NCI-H446 treated with DMSO at 0.1 percent for 48 hours (cell line): ENCODE results near the gene CMTR1.
"Not testable (repeated sequence)": the region's sequence is repeated elsewhere in the genome, so short reads cannot be mapped to it uniquely, and the experiment has no call there.

ENCODE experiments used
- DNase-seq: peaks from one replicate; lab custom pipeline; 2025; lab: John Stamatoyannopoulos, UW

The CMTR1 gene, protein sequence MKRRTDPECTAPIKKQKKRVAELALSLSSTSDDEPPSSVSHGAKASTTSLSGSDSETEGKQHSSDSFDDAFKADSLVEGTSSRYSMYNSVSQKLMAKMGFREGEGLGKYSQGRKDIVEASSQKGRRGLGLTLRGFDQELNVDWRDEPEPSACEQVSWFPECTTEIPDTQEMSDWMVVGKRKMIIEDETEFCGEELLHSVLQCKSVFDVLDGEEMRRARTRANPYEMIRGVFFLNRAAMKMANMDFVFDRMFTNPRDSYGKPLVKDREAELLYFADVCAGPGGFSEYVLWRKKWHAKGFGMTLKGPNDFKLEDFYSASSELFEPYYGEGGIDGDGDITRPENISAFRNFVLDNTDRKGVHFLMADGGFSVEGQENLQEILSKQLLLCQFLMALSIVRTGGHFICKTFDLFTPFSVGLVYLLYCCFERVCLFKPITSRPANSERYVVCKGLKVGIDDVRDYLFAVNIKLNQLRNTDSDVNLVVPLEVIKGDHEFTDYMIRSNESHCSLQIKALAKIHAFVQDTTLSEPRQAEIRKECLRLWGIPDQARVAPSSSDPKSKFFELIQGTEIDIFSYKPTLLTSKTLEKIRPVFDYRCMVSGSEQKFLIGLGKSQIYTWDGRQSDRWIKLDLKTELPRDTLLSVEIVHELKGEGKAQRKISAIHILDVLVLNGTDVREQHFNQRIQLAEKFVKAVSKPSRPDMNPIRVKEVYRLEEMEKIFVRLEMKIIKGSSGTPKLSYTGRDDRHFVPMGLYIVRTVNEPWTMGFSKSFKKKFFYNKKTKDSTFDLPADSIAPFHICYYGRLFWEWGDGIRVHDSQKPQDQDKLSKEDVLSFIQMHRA

DNA sequence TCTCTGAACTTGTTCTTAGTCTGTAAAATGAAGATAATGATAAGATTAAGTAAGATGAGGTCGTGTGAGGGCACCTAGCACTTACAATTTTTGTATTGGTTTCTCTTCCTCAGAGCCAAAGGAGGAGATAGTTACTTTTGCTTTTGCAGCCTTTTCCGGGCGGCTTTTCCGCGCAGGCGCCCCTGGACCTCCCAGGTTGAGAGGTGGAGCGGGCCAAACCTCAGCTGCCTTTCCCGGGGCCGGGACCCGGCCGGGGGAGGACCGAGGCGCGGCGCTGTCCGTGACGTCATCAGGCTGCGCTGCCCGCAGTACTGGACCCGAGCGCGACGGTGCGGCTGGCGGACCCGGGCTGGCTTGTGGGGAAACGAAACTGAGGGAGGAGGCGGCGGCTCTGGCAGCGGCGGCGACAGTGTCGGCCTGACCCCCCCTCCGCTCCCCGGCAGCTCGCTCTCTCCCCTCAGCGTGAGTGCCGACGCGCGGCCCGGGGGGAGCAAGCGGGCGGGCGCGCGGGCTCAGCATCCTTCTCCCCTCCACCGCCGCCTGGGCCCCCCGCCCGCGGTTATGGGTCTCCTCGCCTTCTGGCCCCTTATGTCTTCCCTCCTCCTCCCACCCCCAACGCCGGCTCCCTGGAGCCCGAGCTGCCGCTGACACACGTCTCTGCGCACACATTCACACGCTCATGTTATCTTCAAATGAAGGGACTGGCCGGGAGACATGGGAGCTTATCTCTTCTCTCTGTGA, at the start of gene CMTR1:
Gene CMTR1, plus strand, starts transcription at position 306 of the 741 bp plus-strand sequence. CDS start 2,409 bp downstream, outside the sequence.
- peak; percentile 75 for DNase-seq

DNA sequence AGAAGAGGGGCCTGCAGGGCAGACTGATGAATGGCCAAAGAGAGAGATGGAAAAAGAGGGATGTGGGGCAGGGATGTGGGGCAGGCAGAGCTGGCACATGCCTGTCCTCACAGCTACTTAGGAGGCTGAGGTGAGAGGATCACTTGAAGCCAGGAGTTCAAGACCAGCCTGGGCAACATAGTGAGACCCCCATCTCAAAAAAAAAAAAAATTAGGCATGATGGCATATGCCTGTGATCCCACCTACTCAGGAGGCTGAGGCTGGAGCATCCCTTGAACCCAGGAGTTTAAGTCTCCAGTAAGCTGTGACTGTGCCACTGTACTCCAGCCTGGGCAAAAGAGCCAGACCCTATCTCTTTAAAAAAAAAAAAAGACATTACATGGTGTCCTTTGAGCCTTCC, 44.4 kb upstream of the CMTR1 start:
- DNase-seq, result no peak

DNA sequence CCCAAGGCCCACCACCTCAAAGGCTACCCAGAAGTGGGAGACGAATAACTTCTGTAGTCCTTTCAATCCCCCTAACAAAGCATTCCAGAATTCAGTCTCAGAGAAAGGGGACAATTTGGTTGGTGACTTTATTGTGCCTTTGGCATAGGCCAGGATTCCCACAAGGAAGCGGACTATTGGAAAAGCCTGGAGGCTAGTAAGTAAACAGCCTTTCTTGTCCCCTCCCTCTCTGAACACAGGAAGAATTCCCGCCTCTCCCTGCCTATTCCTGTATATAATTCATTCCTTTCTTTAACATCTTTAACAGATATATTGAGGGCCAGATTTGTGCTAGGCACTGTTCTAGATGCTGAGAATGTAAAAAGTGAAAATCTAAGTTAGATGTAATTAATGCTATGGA, 43.2 kb upstream of the CMTR1 start:
- no peak for DNase-seq

DNA sequence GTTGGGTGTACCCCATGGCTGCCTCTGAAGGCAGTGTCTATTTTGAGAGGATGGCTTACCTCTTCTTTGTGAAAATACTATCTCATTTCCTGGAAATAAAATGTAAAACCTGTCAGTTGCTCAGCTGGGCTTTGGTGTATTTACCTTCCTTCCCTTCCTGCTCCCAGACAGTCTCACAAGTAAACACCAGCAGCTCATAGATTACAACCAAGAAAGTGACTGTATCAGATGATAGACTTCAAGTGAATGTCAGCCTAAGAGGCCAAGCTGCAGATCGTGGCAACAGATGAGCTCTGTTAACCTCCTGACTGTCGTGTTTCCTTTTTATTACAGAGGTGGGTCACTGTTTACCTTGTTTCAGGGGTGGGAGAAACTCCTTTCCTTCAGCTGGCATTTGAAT, 41.9 kb upstream of the CMTR1 start:
- no peak for DNase-seq

DNA sequence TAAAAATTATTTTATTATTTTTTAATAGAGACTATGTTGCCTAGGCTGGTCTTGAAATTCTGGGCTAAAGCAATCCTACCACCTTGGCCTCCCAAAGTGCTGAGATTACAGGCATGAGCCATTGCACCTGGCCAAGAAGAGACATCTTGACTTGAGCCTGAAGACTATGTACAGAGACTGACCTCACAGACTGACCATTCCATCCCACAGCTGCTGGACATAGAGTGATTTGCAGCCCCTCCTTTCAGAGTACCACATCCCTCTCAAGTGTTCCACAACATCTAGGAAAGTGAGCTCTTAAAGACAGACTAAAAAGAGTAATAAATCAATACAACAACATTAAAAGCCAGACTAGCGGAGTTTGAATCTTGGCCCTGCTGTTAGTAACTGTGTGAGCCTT, 40.2 kb upstream of the CMTR1 start:
- no peak for DNase-seq

DNA sequence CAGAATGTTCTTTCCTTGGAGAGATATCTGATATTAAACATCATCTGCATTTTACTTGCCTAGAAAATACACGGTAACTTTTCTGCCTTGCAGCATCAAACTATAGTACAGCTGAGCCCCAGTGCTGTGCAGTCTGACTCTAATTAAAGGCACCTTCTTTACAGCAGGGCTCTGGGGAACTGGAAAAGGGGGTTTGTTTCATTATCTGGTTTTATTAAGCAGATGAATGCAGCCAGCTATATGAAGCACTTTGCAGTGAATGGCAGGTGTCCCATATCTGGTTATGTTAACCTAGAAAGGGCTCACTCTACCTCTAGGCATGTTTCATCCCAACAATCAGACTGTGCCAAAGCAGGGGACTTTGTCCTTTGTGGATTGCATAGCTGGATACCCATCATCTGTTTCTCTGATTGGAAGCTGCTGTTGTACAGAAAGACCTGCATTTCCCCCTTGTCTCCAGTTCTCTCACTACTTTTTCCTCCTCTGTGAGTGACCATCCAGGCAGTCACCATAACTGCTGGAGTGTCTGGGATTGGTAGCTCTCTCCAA, 39.6 kb upstream of the CMTR1 start:
- no peak for DNase-seq

DNA sequence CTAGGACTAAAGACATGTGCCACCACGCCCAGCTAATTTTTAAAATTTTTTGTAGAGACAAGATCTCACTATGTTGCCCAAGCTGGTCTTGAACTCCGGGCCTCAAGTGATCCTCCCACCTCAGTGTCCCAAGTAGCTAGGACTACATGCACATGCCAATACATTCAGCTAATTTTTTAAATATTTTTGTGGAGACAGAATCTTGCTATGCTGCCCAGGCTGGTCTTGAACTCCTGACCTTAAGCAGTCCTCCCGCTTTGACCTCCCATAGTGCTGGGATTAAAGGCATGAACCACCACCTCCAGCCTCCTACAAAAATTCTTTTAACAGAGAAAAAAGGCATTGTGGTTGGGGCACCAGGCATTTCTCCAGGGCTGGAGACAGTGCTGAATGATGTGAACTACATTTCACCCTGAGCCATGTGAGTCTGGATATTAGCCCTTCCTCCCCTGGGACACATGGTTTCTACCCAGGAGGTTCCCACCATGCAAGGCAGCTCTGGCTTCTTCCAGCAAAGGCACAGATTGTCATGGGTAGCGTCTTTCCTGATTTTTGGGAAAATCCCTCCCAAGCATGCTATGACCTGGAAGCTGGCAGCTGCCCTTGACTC, 36.3 kb upstream of the CMTR1 start:
- DNase-seq, result no peak

DNA sequence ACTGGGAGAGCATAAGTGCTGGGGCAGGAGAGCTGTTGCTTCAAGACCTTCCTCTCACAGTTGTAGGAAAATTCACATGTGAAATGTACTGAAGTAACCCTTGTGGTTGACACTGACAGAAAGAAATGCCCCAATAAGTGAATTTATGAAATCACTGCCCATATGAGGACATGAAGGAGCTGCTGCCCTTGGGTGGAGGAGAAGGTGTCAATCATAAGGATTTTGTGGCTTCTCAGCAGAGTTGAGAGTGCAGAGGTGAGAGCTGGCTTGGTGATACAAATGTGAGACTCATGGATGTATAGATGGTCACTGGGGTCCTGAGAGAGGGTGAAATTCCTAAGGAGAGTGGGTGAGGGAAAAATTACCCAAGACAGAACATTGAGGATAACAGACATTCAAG, 33.9 kb upstream of the CMTR1 start:
- DNase-seq, result no peak

DNA sequence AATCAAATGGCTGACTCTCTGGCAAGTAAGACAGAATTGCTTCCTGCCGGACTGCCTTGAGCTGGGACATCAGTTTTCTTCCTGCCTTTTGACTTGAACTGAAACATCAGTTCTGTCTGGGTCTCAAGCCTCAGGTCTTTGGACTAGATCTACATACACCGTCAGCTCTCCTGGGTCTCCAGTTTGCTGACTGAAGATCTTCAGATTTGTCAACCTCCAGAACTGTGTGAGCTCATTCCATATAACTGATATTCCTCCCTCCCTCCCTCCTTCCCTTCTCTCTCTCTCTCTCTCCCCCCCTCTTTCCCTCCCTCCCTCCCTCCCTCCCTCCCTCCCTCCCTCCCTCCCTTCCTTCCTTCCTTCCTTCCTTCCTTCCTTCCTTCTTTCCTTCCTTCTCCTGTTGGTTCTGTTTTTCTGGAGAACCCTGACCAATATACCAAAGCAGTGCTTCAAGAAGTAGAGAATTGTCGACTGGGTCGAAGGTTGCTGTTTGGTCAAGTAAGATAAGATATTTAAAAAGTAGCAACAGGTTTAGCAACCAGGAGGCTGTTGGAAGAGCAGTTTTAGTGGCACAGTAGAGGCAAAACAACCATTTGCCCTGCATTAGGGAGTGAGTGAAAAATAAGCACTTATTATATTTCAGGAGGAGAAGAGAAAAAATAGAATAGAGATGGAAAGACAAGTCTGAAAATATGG, 33.1 kb upstream of the CMTR1 start:
- DNase-seq, result no peak

DNA sequence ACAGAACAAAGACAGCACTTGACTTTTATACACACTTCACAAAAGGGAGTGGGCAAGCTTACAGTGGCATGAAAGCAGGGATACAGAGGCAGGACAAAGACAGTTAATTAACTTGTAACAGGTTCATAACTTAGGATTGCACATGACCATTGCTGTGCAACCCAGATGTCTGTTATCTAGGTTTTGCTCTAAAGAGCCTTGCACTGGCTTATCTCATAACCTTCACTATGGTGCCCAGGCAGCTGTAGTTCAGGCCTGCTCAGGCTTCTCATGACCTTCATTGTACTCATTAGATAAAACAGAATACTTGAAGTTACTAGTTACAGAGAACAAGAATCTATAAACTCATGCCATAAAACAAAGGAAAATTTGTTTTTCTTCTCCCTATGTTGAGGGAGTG, 31.4 kb upstream of the CMTR1 start:
- DNase-seq, result not testable (repeated sequence)

DNA sequence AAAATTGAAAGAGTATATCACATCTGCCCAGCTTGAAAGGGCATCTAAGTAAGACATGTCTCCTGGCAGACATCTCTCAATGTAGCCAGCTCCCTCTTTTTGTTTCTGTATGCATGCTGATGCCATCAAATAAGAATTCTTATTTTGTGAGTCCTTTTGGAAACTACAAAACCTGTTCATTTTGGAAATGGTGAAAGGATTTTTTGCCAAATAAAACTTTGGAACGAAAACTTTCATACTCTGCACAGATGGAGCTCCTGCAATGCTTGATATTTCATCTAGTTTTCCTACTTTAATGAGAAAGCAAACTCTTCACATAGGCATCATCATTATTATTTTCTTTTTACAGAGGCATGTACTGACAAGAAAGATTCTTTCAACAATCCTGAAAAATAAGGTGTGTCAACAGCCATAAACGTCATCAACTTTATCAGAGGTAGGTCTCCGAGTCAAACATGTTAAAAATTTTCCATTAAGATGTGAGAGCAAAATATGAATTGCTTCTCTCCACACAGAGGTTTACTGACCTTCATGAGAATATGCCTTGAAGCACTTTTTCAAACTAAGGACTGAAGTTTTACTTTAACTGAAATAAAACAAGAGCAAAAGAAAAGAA, 26.2 kb upstream of the CMTR1 start:
- DNase-seq, result peak; percentile 64

DNA sequence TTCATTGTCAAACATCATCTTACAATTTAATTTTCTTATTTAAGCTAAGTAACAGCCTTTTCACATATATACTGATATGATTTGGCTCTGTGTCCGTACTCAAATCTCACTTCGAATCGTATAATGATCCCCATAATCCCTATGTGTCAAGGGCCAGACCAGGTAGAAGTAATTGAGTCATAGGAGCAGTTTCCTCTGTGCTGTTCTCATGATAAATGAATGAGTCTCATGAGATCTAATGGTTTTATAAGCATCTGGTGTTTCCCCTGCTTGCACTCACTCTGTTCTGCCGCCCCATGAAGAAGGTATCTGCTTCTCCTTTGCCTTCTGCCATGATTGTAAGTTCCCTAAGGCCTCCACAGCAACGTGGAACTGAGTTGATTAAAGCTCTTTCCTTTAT, 25.1 kb upstream of the CMTR1 start:
- no peak for DNase-seq

DNA sequence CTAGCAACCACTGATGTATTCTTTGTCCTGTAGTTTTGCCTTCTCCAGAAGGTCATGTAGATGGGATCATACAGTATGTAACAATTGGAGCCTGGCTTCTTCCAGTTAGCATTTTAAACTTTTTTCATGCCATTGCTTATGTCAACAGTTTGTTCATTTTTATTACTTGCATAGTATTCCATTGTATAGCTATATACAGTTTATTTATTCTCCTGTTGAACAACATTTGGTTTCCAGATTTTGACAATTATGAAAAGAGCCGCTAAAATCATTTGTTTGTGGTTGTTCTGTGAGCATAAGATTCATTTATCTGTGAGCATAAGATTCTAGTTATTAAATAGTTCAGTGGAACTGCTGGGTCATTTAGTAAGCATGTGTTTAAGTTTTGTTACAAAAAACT, 23.5 kb upstream of the CMTR1 start:
- no peak for DNase-seq

DNA sequence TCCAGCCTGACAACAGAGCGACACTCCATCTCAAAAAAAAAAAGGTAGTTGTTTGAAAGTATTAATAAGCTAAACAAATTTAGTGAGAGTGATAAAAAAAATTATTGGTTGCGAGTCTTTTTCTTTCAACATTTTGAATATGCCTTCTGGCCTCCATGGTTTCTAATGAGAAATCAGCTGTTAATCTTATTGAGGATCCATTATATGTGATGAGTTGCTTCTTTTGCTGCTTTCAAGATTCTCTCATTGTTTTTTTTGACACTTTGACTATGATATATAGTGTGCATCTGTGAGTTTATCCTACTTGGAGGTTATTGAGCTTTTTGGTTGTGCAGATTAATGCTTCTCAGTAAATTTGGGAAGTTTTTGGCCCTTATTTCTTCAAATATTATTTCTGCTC, 15.6 kb upstream of the CMTR1 start:
- no peak for DNase-seq

DNA sequence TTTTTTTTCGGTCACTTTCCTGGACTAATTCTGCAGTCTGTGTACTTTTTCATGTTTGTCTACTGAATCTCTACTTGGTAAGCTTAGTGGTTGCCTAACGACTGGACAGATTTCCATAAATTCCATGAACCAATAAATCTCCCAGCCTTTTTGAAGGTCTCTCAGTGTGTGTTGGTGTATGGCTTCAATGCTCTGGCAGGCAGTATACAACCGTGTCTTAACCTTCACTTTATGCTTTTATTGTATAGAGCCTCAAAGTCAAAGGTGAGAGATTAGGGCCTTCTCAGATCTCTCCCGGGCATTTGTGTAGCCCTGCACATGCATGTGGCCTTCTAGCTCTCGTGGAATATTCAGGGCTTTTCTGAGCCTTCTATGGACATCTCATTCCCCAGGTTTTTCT, 14.3 kb upstream of the CMTR1 start:
- DNase-seq, result no peak

DNA sequence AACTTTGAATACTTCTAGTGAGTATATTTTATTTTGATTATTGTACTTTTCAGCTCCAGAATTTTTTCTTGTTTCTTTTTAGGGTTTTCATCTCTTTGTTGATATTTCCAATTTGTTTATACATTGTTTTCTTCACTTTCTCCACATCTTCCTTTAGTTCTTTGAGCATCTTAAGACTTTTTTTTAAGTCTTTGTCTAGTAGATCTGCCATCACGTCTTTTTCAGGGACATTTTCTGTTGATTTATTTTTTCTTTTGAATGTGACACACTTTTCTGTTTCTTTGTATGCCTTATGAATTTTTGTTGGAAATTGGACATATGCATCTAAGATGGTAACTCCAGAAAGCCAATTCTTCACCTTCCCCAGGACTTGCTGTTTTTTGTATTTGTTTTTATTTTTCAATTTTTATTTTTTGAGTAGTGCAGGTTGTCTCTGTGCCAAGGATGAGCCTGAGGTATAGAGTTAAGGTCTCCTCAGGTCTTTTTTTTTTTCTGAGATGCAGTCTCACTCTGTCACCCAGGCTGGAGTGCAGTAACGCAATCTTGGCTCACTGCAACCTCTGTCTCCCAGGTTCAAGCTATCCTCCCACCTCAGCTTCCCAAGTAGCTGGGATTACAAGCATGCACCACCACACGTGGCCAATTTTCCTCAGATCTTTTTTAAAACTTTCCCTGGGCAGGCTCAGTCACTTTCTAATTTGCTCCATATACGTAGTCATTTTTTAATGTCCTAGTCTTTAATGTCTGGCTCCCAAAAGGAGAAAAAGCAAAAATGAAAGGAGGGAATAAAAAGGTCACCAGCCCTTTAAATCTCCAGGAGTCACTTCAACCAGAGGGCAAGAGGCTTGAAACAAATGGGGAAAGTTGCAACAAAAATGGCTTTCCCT, 6.7 kb upstream of the CMTR1 start:
- no peak for DNase-seq

DNA sequence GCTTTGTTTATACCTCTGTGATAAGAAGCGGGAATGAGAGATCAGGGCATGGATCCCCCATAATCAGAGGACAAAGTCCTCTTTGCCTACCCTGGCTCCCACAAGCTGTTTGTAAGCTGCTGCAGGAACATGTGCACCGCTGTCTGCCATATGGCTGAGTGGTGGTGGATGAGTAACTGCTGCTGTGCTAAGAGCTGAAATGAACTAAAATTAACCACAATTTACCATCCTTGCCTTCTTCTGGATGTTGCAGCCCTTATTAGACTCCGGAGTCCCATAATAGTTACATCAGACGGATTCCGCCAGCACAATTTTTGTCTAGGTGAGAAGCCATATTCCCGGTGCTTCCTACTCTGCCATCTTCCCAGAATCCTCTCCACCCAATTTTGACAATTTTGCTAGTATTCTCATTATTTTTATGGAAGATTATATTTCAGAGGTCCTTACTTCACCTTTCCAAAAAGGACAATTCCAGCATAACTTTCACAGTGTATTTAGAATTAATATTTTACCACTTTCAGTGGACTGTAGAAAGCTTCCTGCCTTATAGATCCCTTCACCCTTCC, 6.0 kb upstream of the CMTR1 start:
- no peak for DNase-seq

DNA sequence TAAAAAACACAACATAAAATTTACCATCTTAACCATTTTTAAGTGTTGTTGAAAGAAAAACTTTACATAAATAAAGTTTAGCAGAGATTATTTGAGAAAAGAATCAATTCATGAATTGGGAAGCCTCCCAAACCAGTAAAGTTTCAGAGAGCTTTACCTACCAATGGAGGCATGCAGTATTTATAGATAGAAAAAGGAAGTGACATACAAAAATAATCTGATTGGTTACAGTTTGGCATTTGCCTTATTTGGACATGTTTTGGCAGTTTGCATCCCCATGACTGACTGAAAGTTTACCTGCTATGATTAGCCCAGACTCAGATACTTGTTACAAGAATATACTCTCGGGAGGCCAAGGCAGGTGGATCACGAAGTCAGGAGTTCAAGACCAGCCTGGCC, 3.7 kb upstream of the CMTR1 start:
- no peak for DNase-seq

DNA sequence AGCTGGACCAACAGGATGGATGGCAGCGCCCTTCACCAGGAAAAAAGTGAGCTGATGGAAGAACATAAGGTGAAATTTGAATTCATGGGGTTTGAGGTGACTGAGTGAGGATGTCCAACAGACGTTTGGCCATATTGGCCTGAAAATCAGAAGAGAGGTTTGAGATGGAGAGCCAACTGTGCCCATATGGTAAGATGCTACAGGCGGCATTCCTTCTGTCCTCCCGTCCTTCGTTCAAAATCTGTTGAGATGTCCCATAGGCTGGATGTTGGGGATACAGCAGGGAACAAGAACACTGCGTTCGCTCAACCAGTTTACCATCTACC, 468 bp upstream of the CMTR1 start:
- DNase-seq, result no peak
